Measurements from ENCODE around the gene SOX1.

DNA sequence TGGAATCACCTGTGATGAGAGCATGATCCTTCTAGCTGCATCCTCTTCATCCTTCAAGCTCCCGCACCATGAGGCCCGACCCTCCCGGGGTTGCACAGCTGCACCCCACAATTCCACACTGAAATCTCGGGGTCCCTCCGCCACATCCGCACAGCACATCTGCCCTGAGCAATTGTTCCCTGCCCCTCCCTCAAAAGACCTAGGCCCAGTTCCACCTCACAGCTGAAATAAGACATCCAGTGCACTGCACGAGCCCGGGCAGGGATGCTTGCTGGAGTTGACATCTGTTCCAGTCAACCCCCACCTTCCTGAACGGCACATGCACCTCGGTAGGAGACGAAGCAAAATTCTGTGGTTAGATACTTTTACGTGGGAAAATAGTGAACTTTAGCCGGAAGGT is 14.7 kb upstream of the SOX1 start:
- TF ChIP-seq, protein P1, sequence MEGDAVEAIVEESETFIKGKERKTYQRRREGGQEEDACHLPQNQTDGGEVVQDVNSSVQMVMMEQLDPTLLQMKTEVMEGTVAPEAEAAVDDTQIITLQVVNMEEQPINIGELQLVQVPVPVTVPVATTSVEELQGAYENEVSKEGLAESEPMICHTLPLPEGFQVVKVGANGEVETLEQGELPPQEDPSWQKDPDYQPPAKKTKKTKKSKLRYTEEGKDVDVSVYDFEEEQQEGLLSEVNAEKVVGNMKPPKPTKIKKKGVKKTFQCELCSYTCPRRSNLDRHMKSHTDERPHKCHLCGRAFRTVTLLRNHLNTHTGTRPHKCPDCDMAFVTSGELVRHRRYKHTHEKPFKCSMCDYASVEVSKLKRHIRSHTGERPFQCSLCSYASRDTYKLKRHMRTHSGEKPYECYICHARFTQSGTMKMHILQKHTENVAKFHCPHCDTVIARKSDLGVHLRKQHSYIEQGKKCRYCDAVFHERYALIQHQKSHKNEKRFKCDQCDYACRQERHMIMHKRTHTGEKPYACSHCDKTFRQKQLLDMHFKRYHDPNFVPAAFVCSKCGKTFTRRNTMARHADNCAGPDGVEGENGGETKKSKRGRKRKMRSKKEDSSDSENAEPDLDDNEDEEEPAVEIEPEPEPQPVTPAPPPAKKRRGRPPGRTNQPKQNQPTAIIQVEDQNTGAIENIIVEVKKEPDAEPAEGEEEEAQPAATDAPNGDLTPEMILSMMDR (IDR thresholded peaks at IDR 0.05) = no peak
- TF ChIP-seq POLR2A (IDR thresholded peaks at IDR 0.05) (no peak), POLR2AphosphoS5 (IDR thresholded peaks at IDR 0.05) (no peak), EP300 (IDR thresholded peaks at IDR 0.05) (no peak)

Data from gastroesophageal sphincter (tissue), 3 donors.